Mucosa of descending colon (tissue), 3 donors: Measurements from ENCODE around the gene SERTAD3. TPM values are rescaled to one million over a fixed set of nuclear protein-coding genes. Genes with fewer than 3 reads are reported as not detected.
A peak's percentile ranks its signal among the peaks of the same experiment; 100 is the strongest.

Source experiments
- ATAC-seq: fragments of 200-7000 bp; cut with Tn5 transposase; one replicate; pipeline ENCODE4 v1.9.1; 2020; ENCODE audit warnings: mild to moderate bottlenecking, moderate library complexity
- DNase-seq, 3 donors: peaks; one replicate each; pipeline ENCODE4 v3.0.0-alpha.2; 2020
- H3K36me3 ChIP-seq: fragments of 200-600 bp; one replicate; pipeline ENCODE4 v1.8.0; 2021; ENCODE audit warnings: low read depth, mild to moderate bottlenecking
- H3K4me1 ChIP-seq: fragments of 200-600 bp; one replicate; pipeline ENCODE4 v1.8.0; 2021; ENCODE audit warnings: low read depth, mild to moderate bottlenecking
- H3K4me3 ChIP-seq: fragments of 200-600 bp; one replicate; pipeline ENCODE4 v1.8.0; 2021; ENCODE audit warnings: mild to moderate bottlenecking
- H3K9me3 ChIP-seq: fragments of 200-600 bp; one replicate; pipeline ENCODE4 v1.8.0; 2021; ENCODE audit warnings: mild to moderate bottlenecking
- CTCF ChIP-seq: fragments of 200-600 bp; IDR thresholded peaks from one replicate; pipeline ENCODE4 v1.8.0; 2022; ENCODE audit warnings: antibody characterized with exemption, mild to moderate bottlenecking
- intact Hi-C, 2 donors: fragments of 100-400 bp; cut with DNase I in 1 of 2; cut with micrococcal nuclease in 1 of 2; formaldehyde crosslinking; loops; one replicate each; pipeline versions ENCODE4 v1.11.0 to v1.11.1; 2022; cut with DNase I, micrococcal nuclease
- total RNA-seq, 3 donors: library from RNA; stranded (reverse); fragmentation: NEBNext Ultra II Directional in 2 of 3; extraction: Animal tissue kit (Norgen Biotek cat#: 25700) in 2 of 3; gene quantifications; one replicate each; pipeline versions ENCODE4 v1.2.1 to v1.2.4, GENCODE V29; 2021 to 2023
- donor health status: DM: no; HTN: no; CAD: no; lungs with moderate emphysema.
- donor health status: DM: no; HTN: no; CAD: no.
- donor health status: DM: no; HTN: yes; CAD: no.

The SERTAD3 gene
- total RNA-seq, 3 donors from 2014 or later: 39.3 to 55.4 (median 46.2) TPM

GRCh38 chr19:40417643-40417981 is 26.5 kb downstream of the SERTAD3 start:
- ATAC-seq (no peak), DNase-seq (no peak)
- intact Hi-C loops: no loop called here
- TF ChIP-seq CTCF: no peak
- Histone ChIP-seq H3K9me3 (no peaks in the 10 kb centered on the region), H3K4me1 (peaks cover 6% of the 10 kb centered on the region), H3K4me3 (no peak overlapping the region), H3K36me3 (no peaks in the 10 kb centered on the region)

DNA sequence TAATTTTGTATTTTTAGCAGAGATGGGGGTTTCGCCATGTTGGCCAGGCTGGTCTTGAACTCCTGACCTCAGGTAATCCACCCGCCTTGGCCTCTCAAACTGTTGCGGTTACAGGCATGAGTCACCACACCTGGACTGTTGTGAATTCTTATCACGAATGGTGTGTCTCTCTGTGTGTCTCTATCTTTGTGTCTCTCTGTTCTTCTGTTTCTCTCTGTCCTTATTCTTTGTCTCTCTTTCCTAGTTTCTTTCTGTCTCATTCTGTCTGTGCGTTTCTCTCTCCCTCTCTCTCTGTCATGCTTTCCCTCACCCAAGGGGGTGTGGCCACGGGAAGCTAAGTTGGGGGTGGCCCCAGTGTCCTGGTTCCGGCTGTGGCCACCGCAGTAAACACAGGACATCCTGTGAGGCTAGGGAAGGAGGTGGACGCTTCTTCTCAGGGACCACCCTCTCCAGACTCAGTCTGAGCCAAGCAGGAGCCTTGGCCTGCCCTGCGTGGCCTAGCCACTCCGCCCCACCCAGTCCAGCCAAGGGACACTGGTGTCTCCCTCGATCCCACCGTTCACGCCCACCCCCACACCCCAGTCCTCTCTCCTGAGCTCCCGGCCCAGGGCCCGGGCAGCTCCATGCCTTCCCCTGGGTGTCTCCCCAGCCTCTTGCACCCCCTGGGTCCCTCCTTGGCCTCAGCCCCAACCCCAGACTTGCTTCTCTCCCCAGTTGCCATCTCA is 27.1 kb downstream of the SERTAD3 start:
- H3K4me1 ChIP-seq: peaks cover 6% of the 10 kb centered on the region
- intact Hi-C loops: no loop called here
- no peaks in the 10 kb centered on the region for H3K9me3 ChIP-seq
- no peaks in the 10 kb centered on the region for H3K36me3 ChIP-seq
- DNase-seq: peak in 2 of 3 donors; percentile 46 to 51
- H3K4me3 ChIP-seq: no peak overlapping the region
- no peak for TF ChIP-seq CTCF
- ATAC-seq: no peak

GRCh38 chr19:40415768-40416167 is 28.4 kb downstream of the SERTAD3 start:
- DNase-seq (no peak), ATAC-seq (no peak)
- no peak for TF ChIP-seq CTCF
- H3K4me1 ChIP-seq: no peaks in the 10 kb centered on the region
- intact Hi-C loops: no loop called here
- H3K9me3 ChIP-seq: no peaks in the 10 kb centered on the region
- H3K4me3 ChIP-seq: no peak overlapping the region
- H3K36me3 ChIP-seq: no peaks in the 10 kb centered on the region

DNA sequence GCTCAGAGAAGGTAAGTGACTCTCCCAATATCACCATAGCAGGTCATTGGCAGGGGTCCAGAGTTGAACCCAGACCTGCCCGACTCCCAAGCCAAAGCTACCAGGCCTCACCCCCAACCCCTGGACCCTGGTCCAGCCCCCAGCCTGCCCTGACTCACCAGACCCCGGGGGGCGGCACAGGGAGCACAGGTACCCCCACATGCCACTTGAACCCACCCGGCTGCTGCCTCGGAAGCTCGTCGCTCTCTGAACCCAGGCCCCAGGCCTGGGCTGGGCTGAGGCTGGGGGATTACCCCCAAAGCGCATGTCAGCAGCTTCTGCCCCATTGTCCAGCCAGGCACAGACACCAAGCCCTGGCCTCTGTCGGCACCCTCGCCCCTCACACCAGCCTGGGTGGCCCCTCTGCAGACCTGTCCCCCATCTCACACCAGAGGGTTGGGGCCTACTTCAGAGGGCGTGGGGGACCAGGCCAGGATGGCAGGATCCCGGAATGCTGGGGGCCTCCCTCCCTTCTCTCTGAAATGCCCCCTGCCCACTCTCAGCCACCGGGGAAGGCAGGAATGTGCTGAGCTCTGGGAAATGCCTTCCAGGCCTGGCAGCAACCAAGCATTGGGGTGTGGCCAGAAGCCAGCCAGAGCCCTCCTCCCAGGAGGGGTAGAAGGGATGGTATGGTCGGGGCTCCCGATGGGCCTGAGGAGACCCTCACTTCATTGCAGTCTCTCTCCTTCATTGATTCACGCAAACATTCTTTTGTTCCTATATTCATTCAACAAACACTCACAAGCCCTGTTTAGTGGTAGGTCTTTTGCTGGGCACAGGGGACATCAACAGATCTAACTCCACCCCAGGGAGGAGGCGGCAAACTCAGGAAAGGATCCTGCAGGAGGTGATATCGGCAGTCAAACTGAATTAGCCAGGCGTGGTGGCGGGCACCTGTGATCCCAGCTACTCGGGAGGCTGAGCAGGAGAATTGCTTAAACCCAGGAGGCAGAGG is 29.3 kb downstream of the SERTAD3 start:
- H3K4me1 ChIP-seq: no peaks in the 10 kb centered on the region
- DNase-seq (no peak), ATAC-seq (no peak)
- no peak for TF ChIP-seq CTCF
- H3K9me3 ChIP-seq: no peaks in the 10 kb centered on the region
- intact Hi-C loops: no loop called here
- H3K36me3 ChIP-seq: no peaks in the 10 kb centered on the region
- H3K4me3 ChIP-seq: no peak overlapping the region

DNA sequence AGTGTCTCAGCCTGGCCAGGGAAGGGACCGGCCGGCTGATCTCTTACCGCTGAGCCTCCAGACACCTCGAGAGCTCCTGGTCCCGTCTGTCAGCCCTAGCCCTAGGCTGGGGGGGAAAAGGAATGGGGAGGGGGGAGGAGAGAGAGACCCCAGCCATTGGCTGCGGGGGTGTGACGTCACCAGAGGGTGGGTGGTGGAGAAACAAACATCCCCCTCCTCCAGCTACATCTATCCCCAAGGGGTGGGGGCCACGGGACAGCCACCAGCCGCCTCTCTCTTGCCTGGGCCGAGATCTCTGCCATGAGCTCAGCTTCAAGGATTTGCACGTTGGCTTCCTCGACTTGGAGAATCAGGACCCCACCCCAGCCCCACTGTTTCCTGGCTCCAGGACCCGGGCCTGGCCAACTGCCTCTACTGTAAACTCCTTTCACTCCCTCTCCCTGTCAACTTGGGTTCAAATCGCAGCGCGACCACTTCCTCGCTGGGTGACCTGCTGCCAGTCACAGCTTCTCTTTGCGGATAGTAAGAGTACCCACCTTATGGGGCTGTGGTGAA is 30.8 kb downstream of the SERTAD3 start, which contains the start of gene PRX:
PRX (minus strand) TSS at position 88 of the 555 bp plus-strand sequence. CDS start 5,446 bp downstream, outside the sequence.
- intact Hi-C loops: no loop called here
- H3K4me1 ChIP-seq: no peaks in the 10 kb centered on the region
- no peak for TF ChIP-seq CTCF
- H3K9me3 ChIP-seq: no peaks in the 10 kb centered on the region
- H3K4me3 ChIP-seq: no peak within 1 kb of the TSS
- no peaks in the 10 kb centered on the region for H3K36me3 ChIP-seq
- ATAC-seq (no peak), DNase-seq (no peak)
